Mesothelial cell of epicardium (in vitro differentiated cells): ENCODE data around the gene RYR1. TPM values are rescaled to one million over a fixed set of nuclear protein-coding genes. Genes with fewer than 3 reads are reported as not detected.

ENCODE experiments used
- DNase-seq, 2 experiments: peaks; one replicate each; pipeline ENCODE4 v3.0.0; 2021; ENCODE audit warnings: low spot score in 2 of 2; ENCODE audit not compliant: unreplicated experiment in 2 of 2
- H3K27ac Mint-ChIP-seq: 2 replicates; pipeline ENCODE4 v1.8.0; 2021; ENCODE audit warnings: mixed read lengths
- H3K27me3 Mint-ChIP-seq: 2 replicates; pipeline ENCODE4 v1.8.0; 2021; ENCODE audit warnings: low read depth, mixed read lengths
- H3K36me3 Mint-ChIP-seq: 2 replicates; pipeline ENCODE4 v1.8.0; 2021; ENCODE audit warnings: mixed read lengths
- H3K4me1 Mint-ChIP-seq: 2 replicates; pipeline ENCODE4 v1.8.0; 2021; ENCODE audit warnings: mixed read lengths
- H3K4me3 Mint-ChIP-seq: 2 replicates; pipeline ENCODE4 v1.8.0; 2021; ENCODE audit warnings: mild to moderate bottlenecking, moderate library complexity, mixed read lengths
- H3K9me3 Mint-ChIP-seq: 2 replicates; pipeline ENCODE4 v1.8.0; 2021; ENCODE audit warnings: mixed read lengths
- total RNA-seq: library from RNA; stranded (reverse); gene quantifications from 3 replicates; pipeline ENCODE4 v1.2.1, GENCODE V29; 2021
- TF ChIP-seq, protein P1 (sequence below): fragments of 200-600 bp; sonication (generic); IDR thresholded peaks from one replicate; pipeline ENCODE4 v1.5.0; 2021; ENCODE audit warnings: antibody characterized with exemption; ENCODE audit not compliant: unreplicated experiment

Gene RYR1
- total RNA-seq, 1 donor from 2014 or later = 0.27 TPM

DNA sequence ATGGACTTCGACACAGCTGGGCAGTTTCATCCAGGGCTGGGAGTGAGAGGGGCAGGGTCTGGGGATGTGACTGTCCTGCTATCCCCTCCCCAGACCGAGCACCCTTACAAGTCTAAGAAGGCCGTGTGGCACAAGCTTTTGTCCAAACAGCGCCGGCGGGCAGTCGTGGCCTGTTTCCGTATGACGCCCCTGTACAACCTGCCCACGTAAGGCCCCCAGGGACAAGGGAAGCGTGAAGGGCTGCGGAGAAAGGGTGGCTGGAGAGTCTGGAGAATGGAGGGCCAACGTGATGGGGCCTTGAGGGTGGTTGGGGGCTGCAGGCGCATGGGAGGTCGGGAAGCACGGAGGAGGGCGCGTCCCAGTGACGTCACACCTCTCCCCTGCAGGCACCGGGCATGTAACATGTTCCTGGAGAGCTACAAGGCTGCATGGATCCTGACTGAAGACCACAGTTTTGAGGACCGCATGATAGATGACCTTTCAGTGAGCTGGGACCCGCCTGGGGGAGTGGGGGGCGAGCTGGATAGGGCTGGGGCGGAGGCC is 94.8 kb downstream of the RYR1 start:
- DNase-seq = no peak
- Mint-ChIP-seq H3K36me3 (no peaks in the 10 kb centered on the region), H3K27ac (no peak overlapping the region), H3K4me3 (no peak overlapping the region), H3K9me3 (no peaks in the 10 kb centered on the region), H3K27me3 (peaks cover 10% of the 10 kb centered on the region), H3K4me1 (no peaks in the 10 kb centered on the region)
- TF ChIP-seq, protein P1, sequence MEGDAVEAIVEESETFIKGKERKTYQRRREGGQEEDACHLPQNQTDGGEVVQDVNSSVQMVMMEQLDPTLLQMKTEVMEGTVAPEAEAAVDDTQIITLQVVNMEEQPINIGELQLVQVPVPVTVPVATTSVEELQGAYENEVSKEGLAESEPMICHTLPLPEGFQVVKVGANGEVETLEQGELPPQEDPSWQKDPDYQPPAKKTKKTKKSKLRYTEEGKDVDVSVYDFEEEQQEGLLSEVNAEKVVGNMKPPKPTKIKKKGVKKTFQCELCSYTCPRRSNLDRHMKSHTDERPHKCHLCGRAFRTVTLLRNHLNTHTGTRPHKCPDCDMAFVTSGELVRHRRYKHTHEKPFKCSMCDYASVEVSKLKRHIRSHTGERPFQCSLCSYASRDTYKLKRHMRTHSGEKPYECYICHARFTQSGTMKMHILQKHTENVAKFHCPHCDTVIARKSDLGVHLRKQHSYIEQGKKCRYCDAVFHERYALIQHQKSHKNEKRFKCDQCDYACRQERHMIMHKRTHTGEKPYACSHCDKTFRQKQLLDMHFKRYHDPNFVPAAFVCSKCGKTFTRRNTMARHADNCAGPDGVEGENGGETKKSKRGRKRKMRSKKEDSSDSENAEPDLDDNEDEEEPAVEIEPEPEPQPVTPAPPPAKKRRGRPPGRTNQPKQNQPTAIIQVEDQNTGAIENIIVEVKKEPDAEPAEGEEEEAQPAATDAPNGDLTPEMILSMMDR = no peak

- Mint-ChIP-seq H3K36me3 (no peaks in the 10 kb centered on the region), H3K4me1 (no peaks in the 10 kb centered on the region), H3K4me3 (no peak overlapping the region), H3K9me3 (no peaks in the 10 kb centered on the region), H3K27ac (no peak overlapping the region), H3K27me3 (peaks cover 10% of the 10 kb centered on the region)
- TF ChIP-seq, protein P1 = no peak
- DNase-seq = no peak
Observed at GRCh38 chr19:38528931-38529330, 95.4 kb downstream of the RYR1 start.

- Mint-ChIP-seq H3K4me1 (no peaks in the 10 kb centered on the region), H3K27ac (no peak overlapping the region), H3K9me3 (peaks cover 7% of the 10 kb centered on the region), H3K27me3 (peaks cover 8% of the 10 kb centered on the region), H3K36me3 (no peaks in the 10 kb centered on the region), H3K4me3 (no peak overlapping the region)
- DNase-seq = no peak
- TF ChIP-seq, protein P1 = no peak
Observed at GRCh38 chr19:38531515-38531914, 98.0 kb downstream of the RYR1 start.

- Mint-ChIP-seq H3K36me3 (no peaks in the 10 kb centered on the region), H3K4me1 (no peaks in the 10 kb centered on the region), H3K9me3 (peaks cover 8% of the 10 kb centered on the region)
Observed at GRCh38 chr19:38532939-38533338, 99.4 kb downstream of the RYR1 start.

GRCh38 chr19:38534574-38534973 is 101.1 kb downstream of the RYR1 start:
- Mint-ChIP-seq H3K27ac (no peak overlapping the region), H3K27me3 (peaks cover 8% of the 10 kb centered on the region), H3K36me3 (no peaks in the 10 kb centered on the region), H3K9me3 (peaks cover 8% of the 10 kb centered on the region), H3K4me3 (no peak overlapping the region), H3K4me1 (peaks cover 11% of the 10 kb centered on the region)
- no peak for DNase-seq
- TF ChIP-seq, protein P1 = no peak

More at GRCh38 chr19:38532939-38533338, 99.4 kb downstream of the RYR1 start:
- DNase-seq = no peak
- Mint-ChIP-seq H3K27ac (no peak overlapping the region), H3K27me3 (peaks cover 8% of the 10 kb centered on the region), H3K4me3 (no peak overlapping the region)
- TF ChIP-seq, protein P1 = no peak

DNA sequence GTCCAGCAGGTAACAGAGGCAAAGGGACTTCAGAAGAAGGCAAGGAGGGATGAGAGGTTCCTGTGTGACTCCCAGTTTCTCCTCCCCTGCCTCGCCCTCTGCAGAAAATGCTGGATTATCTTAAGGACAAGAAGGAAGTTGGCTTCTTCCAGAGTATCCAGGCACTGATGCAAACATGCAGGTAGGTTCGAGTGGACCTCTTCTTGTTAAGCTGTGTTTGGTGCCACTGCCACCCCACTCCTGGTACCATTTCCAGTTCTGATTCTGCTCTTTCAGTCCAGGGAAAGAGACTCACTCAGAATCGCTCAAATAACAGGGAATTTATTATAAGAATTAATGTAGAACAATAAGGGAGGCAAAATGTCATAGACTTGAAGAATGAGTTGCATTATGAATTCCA is 101.7 kb downstream of the RYR1 start:
- Mint-ChIP-seq H3K27ac (no peak overlapping the region), H3K36me3 (no peaks in the 10 kb centered on the region), H3K27me3 (peaks cover 8% of the 10 kb centered on the region), H3K4me3 (no peak overlapping the region), H3K9me3 (peaks cover 8% of the 10 kb centered on the region), H3K4me1 (peaks cover 13% of the 10 kb centered on the region)
- TF ChIP-seq, protein P1 = no peak
- DNase-seq = no peak
